ENCODE data around the gene LSM4.

The LSM4 gene

DNA sequence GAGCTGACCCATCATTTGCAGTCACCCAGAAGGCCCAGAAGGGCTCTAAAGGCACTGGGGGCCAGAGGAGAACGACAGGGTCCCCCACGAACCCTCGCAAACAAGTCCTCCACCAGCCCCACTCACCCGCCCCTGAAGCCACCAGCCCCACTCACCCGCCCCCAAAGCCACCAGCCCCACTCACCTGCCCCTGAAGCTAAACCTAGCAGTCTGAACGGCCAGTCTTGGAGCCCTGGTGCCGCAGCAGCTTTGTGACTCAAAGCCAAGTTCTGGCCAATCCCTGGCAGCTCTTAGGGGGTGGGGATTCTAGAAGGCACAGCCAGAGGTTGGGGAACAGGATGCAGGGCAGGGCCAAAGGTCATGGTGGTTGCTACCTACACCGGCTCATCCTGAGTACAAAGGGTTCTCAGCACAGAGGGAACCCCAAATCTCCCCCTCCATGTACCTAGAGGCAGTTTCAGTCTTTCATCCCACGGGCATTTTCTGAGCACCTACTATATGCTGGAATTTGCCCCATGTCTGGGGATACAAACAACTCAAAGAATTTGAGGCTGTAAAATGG is 48.6 kb downstream of the LSM4 start, which contains the start of gene IQCN:
TSS of gene IQCN (minus strand) at position 234 of the 562 bp plus-strand sequence. CDS start 4,974 bp downstream, outside the sequence.
- no peak for DNase-seq

DNA sequence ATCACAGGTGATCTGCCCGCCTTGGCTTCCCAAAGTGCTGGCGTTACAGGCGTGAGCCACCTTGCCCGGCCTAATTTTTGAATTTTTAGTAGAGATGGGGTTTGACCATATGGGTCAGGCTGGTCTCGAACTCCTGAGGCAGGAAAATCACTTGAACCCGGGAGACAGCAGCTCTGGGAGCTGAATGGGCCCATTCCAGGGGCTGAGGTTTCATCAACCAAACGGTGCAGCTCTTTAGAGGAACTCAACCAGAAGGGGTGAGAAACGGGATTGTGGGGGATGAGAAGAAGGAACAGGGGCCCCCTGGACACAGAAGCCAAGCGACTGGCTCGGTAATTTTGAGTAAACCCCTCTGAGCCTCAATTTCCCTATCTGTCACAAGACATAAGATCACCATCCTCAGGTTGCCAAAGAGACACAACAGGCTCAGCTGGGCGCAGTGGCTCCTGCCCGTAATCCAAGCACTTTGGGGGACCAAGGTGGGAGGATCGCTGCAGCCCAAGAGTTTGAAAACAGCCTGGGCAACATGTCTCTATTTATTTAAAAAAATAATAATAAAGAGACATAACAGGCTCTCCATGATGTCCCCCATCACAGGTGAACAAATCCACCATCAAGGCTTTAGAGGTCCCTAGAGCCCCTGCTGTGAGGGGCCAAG is 49.2 kb downstream of the LSM4 start:
- no peak for DNase-seq

- no peak for DNase-seq
These were observed 51.4 kb downstream of the LSM4 start for GRCh38 chr19:18271433-18271841.

- DNase-seq = no peak
These were observed 52.5 kb downstream of the LSM4 start for GRCh38 chr19:18270326-18270725.

GRCh38 chr19:18269070-18269723 is 53.7 kb downstream of the LSM4 start:
- DNase-seq = no peak

GRCh38 chr19:18266771-18267686 is 55.8 kb downstream of the LSM4 start:
- DNase-seq = no peak

- DNase-seq = no peak
These were observed 57.3 kb downstream of the LSM4 start for GRCh38 chr19:18265582-18265981.

GRCh38 chr19:18264971-18265540 is 57.8 kb downstream of the LSM4 start:
- no peak for DNase-seq

GRCh38 chr19:18264137-18264854 is 58.6 kb downstream of the LSM4 start:
- DNase-seq = no peak

DNA sequence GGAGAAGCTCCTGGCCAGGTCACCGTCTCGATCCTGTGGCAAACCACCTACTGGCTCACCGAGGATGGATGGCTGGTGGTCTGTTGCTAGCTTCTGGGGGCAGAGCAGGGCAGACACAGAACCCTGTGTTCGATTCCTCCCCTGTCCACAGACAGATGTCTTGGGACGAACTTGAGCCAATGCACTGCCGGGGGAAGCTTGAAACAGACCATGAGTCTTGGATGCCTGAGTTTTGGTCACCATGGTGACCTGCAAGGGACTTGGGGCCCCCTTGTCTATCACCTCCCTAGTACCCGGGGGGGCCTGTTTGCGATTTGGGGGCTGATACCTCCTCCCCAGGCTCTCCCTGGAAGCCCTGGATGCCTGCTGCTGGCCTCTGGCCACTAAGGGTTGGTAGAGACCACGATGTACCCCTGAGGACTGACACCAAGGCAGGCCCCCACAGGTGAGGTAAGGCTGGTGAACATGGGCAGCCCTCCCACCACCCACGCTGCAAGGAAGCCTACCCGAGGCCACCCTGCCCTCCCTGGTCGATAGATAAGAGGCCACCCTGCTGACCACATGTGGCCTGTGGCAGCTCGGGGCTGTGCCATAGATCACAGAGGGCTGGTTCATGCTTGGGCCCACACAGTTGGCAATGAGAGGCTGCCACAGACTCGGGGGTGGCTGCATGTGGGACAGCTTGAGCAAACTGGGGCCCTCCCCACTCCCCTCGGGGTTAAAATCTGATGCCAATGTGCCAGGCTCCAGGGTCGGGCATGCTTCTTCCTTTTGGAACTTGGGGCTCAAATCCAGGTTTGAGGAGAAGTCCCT is 59.3 kb downstream of the LSM4 start:
- no peak for DNase-seq

DNA sequence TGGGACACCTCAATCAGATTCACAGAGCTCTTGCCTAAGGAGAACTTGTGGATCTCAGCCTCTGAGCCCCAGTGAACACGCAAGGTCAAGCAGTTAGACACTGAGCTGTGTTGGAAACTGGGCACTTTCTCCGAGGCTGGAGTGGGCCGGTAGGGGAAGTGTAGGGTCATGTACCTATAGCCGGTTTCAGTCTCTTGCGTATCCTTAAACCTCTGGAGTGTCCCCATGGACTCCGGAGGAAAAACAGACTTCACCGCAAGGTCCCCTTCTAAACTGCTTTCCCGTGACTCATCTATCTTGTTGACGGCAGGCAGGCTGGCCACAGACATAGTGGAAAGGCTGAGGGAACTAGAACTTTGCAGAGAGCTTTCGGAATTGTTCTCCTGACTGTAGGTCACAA is 60.0 kb downstream of the LSM4 start:
- DNase-seq = no peak

- no peak for DNase-seq
These were observed 60.7 kb downstream of the LSM4 start for GRCh38 chr19:18262144-18262543.

GRCh38 chr19:18261474-18261873 is 61.4 kb downstream of the LSM4 start:
- no peak for DNase-seq

GRCh38 chr19:18259893-18260292 is 63.0 kb downstream of the LSM4 start:
- DNase-seq = no peak

GRCh38 chr19:18257503-18258470 is 65.1 kb downstream of the LSM4 start:
- no peak for DNase-seq

Measured in NCI-H524 (cell line).